Measurements from ENCODE around the gene PWWP2B.

- TF ChIP-seq, protein P1, sequence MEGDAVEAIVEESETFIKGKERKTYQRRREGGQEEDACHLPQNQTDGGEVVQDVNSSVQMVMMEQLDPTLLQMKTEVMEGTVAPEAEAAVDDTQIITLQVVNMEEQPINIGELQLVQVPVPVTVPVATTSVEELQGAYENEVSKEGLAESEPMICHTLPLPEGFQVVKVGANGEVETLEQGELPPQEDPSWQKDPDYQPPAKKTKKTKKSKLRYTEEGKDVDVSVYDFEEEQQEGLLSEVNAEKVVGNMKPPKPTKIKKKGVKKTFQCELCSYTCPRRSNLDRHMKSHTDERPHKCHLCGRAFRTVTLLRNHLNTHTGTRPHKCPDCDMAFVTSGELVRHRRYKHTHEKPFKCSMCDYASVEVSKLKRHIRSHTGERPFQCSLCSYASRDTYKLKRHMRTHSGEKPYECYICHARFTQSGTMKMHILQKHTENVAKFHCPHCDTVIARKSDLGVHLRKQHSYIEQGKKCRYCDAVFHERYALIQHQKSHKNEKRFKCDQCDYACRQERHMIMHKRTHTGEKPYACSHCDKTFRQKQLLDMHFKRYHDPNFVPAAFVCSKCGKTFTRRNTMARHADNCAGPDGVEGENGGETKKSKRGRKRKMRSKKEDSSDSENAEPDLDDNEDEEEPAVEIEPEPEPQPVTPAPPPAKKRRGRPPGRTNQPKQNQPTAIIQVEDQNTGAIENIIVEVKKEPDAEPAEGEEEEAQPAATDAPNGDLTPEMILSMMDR (IDR thresholded peaks at IDR 0.05): no peak
- no peak for TF ChIP-seq EP300 (IDR thresholded peaks at IDR 0.05)
Measured at GRCh38 chr10:132421847-132422751, 25.1 kb downstream of the PWWP2B start.

Measured in esophagus muscularis mucosa (tissue), 3 donors.